HG03066 (cell line): ENCODE data around the gene TSPAN18.

Experiments
- ATAC-seq: cut with Tn5 transposase; IDR thresholded peaks from one replicate; pipeline ENCODE4 v1.9.1; 2021; ENCODE audit warnings: low read depth; ENCODE audit not compliant: unreplicated experiment

TSPAN18 gene

DNA sequence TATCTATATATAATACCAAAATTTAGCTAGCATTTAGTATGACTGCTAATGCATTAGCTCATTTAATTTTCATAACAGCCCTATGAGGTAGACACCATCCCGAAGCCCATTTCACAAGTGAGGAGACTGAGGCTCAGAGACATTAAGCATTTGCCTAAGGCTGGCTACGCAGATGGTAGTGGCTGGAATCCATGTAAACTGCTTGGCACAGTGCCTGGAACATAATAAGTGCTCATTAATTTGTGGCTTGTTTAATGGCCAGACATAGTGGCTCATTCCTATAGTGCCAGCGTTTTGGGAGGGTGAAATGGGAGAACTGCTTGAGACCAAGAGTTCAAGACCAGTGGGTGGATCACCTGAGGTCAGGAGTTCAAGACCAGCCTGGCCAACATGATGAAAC lies 241.7 kb downstream of the TSPAN18 start:
- ATAC-seq: no peak

DNA sequence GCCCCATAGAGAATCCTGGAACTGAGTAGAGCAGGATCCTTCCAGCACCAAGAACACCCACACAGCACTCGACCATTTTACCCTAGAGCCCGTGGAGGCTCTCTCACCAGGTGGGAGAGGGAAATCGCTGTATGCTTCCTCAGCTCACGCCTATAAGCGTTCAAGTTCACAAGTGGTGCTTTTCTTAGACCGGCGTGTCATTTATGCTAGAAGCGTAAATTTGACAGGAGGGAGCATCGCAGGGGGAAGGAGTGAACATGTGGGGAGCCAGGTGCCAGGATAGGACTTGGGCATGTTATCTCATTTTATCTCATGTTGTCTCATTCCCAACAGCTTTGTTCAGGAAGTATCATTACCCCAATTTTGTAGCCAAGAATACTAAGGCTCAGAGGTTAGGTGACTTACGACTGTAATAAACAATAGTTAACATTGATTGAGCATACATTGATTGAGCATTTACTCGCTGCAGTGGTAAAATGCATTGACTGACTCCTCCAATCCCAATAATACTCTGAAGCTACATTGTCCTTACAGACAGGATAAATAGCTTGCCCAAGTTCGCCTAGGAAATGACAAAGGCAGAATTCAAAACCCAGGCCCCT lies 243.0 kb downstream of the TSPAN18 start:
- ATAC-seq: no peak

DNA sequence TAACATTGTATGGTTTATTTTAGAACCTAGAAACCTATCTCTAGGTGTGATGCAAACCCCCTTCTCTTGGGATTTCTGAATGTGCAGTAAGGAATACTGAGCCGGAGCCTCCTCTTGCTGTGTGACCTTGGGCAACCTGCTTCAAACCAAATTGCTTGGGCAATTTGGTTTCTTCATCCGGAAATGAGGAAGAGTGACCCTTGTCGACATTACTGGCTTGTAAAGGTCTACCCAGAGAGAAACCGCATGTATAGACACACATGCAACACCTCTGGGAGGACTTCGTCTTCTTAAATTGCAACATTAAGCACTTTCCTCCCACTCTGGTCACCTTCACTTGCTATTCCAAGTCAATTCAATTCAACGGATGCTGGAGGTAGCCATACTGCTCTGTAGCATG lies 243.5 kb downstream of the TSPAN18 start:
- no peak for ATAC-seq

DNA sequence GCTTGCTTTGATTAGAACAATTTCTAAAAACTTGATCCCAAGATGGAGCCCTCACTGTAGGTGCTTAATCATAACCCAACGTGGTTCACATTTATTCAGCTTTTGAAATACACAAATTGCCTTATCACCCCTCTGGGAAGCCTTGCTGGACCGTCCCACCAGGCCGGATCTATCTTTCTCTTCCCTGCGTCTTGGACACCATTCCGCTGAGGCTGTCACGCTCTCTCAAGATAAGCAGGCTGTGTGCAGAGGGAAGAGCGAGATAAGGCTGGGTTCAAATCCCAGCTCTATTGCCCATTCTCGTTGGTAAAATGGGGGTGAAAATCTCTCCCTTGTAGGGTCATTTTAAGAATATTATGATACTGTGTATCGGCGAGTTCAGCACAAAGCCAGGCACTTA lies 244.4 kb downstream of the TSPAN18 start:
- ATAC-seq: no peak

DNA sequence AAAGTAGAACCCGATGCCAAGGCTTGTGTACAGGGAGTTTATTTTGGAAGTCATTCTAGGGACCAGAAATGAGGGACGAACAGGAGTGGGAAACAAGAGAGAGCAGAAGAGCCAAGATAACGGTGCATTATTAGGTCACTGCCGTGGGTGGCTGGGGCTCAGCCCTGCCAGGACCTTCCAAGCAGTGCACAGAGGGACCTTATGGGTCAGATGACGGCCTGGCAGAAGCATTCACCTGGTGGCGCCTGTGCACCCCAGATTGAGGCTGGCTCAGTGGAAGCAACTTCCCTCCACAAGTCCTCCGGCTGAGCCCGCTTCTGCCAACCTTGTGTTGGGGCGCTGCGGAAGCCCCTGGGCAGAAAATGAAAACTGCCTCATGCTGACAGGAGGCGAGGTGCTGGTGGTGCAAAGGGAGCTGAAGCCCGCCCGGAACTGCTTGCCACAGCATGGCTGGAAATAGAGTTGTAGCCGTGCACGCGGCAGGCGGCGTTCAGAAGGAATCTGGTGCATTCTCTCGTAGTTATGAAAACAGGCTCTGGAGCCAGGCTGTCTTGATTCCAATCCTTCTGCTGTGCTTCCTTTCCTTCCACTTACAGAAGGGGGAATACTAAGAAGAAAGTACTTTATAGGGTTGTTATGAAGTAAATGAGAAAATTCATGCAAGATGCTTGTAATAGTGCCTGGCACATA lies 246.1 kb downstream of the TSPAN18 start:
- no peak for ATAC-seq

DNA sequence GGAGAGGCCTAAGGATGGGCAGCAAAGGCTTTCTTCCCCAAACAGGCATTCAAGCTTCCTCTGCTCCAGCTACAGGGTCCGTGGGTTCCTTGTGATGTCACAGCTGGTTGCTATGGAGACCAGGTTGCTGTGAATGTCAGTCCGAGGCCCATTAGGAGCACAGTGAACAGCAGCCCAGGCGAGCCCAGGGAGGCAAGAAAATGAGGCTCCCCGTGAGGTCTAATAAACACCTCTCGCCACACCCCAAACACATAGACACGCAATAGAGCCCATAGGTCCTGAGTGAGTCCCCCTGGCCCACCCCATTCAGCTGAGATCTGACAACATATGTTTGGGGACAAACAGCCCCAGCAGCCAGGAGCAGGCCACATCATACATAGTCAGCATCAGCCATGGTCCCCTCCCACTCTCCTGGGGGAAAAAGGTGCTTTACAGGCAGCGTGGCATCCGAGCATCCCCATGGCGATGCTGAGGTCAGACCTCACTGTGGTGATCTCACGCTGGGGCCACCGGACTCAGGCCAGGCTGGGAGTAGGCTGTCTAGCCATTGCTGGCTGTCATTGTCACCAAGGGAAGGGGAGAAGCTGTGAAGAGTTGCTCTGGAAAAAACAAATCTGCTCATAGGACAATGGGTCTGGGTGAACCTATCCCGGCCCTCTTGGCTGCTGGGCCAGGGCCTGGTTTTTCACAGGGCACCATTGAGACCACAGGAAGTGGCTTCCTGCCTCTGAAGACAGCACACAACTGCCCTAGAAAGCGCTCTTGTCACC lies 247.1 kb downstream of the TSPAN18 start:
- no peak for ATAC-seq

DNA sequence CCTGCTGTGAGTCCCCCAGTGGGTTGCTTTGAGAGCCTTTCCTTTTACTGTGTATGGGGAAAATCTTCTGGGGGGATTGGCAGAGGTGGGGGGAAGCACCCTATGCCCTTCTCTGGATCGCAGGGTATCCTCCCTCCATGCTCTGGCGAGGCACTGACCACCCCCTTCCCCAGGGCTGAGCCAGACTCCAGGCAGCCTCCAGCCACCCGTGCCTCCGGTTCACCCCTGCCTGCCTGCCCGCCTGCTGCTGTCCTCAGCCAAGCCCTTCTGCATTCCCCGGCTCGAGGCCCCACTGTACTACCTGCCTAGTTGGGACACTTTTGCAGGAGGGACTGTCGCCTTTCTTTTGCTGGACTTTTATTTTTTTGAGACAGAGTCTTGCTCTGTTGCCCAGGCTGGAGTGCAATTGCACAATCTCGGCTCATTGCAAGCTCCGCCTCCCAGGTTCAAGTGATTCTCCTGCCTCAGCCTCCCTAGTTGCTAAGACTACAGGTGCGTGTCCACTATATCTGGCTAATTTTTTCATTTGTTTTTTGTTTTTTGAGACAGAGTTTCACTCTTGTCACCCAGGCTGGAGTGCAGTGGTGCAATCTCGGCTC lies 247.7 kb downstream of the TSPAN18 start:
- no peak for ATAC-seq

DNA sequence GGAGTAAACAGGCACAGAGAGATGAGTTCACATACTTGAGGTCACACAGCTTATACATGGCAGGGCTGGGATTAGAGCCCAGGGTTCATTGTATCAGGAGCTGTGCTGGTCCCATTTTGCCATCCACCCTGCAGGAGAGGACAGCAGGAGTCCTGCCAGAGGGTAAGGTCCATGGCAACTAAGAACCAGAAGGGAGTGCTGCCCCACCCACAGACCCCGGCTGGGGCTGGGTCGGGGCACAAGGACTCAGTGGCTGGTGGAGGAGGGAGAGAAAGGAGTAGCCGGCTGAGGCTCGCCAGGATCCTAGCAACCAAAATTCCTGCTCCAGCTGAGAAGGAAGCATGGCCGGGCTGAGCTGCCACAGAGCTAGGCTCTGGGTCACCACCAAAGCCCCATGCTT lies 249.8 kb downstream of the TSPAN18 start:
- ATAC-seq: no peak

DNA sequence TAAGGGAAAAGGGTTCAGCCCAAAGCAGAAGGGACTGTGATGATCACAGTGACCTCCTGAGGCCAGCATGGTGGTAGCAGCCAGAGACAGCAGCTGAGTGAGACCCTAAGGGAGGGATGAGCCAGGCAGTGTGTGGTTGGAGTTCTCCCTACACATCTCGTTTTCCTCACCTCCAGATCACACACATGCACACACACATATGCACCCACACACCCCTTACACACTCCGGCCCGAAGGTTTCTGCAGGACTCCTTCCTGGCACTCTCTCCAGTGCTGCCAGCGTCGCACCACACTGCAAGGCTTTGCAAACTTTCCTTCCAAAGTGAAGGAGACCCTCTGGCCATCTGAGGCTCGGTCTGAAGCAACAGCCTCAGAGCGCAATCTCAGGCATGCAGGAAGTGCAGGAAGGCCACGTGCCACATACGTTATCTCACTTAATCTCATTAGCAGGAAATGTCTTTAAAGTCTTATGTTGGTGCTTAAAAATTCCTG lies 250.8 kb downstream of the TSPAN18 start:
- no peak for ATAC-seq

DNA sequence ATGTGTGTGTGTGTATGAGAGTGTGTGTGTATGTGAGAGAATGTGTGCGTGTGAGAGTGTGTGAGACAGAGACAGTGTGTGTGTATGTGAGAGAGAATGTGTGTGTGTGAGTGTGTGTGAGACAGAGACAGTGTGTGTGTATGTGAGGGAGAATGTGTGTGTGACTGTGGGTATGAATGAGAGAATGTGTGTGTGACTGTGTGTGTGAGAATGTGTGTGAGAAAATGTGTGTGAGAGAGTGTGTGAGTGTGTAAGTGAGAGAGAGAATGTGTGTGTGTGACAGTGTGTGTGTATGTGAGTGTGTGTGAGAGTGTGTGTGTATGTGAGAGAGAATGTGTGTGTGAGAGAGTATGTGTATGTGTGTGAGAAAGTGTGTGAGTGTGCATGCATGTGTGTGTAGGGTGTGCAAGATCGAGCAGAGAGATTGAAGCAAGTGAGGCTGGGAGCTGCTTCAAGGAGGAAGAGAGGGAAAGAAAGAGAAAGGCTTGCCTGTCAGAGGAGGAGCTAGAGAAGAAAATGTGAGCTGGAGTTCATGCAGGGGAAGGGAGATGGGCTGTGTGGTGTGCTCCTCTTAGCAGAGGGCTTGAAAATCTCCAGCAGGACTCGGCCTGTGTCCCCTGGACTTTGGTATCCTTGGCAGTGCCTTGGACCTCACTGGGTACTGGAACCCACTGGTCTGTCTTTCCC lies 251.7 kb downstream of the TSPAN18 start:
- ATAC-seq: no peak

DNA sequence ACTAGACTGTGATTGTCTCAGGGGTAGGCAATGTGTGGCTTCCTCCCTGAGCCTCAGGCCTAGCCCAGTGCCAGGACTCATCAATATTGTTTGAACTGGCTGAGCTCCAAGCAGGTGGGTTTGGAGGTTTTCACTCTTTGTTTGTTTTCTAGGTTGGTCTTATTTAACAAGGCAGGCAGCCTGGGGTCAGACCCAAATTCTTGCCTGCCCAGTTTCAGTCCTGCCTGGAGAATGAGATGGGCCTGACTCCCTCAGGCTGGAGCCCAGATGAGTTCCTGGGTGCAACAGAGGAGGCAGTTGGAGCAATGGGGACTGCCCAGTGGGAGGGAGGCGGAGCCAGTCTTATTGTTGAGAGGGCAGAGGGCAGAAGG lies 252.2 kb downstream of the TSPAN18 start:
- no peak for ATAC-seq

DNA sequence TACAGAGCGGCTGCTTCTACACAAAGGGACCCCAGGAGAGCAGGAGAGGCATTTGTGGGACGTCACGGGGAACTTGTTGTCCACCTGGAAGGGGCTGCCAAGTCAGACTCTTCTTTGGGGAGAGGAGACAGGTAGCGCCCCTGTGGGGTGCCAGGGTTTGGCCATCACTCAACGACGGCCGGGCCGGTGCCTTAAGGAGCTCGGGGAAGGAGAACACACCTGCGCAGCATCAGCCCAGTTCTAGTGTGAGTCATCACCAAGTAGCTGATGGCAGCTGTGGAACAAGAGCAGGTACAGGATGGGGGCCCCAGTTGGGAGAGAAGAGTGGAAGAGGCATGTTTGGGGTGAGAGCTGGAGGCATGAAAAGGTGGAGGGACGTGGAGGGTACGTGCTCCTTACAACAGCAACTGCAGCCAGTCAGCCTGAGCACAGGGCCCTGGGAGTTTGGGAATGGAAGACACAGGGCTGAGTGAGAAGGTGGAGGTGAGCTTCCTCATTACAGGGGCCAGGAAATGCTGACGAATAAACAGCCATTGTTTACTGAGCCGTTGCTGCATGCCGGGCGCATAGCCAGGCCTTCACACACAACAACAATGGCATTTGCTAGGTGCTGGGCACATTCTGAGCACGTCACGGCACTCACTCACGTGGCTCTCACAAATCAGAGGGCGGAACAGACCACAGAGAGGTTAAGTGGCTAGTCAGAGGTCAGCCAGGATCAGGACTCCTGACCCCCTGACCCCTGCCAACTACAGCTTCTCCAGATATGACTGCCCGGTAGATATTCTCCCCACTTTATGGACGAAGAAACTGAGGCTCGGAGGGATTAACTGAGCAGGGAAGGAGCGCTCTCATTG lies 253.0 kb downstream of the TSPAN18 start:
- no peak for ATAC-seq

DNA sequence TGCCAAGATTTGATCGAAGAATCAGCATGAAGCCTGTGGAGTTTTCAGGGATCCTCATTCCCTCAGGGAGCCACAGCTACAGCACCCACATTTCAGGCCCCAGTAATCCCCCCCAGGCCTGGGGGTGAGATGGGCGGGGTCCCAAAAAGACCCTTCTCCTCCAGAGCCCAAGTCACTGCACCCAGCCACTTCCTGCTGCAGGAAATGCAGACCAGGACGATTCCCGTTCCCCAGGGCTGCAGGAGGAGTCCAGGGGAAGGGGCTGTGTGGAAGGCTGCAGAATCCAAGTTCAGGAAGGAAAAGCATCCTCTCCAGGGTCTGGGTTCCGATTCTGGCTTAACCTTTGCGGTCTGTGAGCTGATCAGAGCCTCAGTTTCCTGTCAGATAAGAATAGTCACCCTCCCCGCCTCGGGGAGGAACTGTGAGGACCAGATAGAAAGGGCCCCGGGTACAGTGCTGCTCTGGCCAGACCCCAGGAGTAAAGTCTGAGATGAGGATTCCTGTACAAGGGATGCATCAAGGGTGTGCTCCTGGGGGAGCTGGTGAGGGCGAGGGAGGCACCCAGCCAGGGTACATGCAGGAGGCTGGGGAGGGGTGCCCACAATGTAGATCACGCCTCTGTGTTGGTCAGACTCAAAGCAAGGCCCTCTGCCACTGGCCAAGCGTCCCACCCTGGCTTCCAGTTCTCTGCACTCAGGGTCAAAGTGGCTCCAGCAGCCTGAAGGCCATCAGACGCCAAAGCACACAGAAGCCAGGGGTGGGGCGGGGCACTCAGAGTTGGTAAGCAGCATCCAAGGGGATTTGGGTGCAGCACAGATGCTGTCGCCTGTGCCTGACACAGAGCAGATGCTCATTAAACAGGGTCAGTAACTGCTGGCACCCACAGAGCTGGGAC lies 254.0 kb downstream of the TSPAN18 start:
- no peak for ATAC-seq
